ENCODE data around the gene KRTAP10-11.

DNA sequence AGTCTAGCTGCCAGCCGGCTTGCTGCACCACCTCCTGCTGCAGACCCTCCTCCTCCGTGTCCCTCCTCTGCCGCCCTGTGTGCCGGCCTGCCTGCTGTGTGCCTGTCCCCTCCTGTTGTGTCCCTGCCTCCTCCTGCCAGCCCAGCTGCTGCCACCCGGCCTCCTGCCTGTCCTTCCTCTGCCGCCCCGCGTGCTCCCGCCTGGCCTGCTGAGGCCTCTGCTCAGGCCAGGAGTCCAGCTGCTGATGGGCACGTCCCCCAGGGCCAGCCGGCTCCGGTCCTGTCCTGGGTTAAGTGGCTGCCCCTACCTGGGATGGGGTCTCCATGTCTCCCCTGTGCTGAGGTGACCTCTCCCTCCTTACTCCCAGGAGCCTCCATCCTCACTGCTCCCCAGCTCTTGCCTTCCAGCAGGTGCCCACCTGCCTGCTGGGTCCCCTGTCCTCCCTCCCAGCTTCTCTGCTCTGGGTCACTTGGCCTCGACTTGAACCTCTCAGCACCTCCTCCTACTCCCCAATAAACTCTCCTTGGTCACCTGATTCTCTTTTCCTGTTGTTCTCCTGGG, 33.5 kb upstream of the KRTAP10-11 start:
- TF ChIP-seq ZFP36 (IDR thresholded peaks at IDR 0.05; ENCODE audit: borderline replicate concordance, partially characterized antibody) (no peak), KDM1A (IDR thresholded peaks at IDR 0.05; ENCODE audit: low read depth) (no peak), FOSL2 (IDR thresholded peaks at IDR 0.05) (no peak), FOSL2 (CRISPR knock-in tag; IDR thresholded peaks at IDR 0.05) (no peak), RNF2 (IDR thresholded peaks at IDR 0.05; ENCODE audit: borderline replicate concordance, low read depth) (no peak), SMC3 (IDR thresholded peaks at IDR 0.05) (no peak), EP300 (IDR thresholded peaks at IDR 0.05) (no peak), ESRRA (IDR thresholded peaks at IDR 0.05; ENCODE audit: borderline replicate concordance, low read length) (no peak)
- TF ChIP-seq, protein P1, sequence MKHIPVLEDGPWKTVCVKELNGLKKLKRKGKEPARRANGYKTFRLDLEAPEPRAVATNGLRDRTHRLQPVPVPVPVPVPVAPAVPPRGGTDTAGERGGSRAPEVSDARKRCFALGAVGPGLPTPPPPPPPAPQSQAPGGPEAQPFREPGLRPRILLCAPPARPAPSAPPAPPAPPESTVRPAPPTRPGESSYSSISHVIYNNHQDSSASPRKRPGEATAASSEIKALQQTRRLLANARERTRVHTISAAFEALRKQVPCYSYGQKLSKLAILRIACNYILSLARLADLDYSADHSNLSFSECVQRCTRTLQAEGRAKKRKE (CRISPR knock-in tag; IDR thresholded peaks at IDR 0.05; ENCODE audit: low read depth), result no peak
- TF ChIP-seq, protein P2, sequence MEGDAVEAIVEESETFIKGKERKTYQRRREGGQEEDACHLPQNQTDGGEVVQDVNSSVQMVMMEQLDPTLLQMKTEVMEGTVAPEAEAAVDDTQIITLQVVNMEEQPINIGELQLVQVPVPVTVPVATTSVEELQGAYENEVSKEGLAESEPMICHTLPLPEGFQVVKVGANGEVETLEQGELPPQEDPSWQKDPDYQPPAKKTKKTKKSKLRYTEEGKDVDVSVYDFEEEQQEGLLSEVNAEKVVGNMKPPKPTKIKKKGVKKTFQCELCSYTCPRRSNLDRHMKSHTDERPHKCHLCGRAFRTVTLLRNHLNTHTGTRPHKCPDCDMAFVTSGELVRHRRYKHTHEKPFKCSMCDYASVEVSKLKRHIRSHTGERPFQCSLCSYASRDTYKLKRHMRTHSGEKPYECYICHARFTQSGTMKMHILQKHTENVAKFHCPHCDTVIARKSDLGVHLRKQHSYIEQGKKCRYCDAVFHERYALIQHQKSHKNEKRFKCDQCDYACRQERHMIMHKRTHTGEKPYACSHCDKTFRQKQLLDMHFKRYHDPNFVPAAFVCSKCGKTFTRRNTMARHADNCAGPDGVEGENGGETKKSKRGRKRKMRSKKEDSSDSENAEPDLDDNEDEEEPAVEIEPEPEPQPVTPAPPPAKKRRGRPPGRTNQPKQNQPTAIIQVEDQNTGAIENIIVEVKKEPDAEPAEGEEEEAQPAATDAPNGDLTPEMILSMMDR (IDR thresholded peaks at IDR 0.05), result no peak
- TF ChIP-seq, protein P3, sequence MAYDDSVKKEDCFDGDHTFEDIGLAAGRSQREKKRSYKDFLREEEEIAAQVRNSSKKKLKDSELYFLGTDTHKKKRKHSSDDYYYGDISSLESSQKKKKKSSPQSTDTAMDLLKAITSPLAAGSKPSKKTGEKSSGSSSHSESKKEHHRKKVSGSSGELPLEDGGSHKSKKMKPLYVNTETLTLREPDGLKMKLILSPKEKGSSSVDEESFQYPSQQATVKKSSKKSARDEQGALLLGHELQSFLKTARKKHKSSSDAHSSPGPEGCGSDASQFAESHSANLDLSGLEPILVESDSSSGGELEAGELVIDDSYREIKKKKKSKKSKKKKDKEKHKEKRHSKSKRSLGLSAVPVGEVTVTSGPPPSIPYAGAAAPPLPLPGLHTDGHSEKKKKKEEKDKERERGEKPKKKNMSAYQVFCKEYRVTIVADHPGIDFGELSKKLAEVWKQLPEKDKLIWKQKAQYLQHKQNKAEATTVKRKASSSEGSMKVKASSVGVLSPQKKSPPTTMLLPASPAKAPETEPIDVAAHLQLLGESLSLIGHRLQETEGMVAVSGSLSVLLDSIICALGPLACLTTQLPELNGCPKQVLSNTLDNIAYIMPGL (CRISPR knock-in tag; IDR thresholded peaks at IDR 0.05; ENCODE audit: borderline replicate concordance), result no peak
- TF ChIP-seq, protein P4, sequence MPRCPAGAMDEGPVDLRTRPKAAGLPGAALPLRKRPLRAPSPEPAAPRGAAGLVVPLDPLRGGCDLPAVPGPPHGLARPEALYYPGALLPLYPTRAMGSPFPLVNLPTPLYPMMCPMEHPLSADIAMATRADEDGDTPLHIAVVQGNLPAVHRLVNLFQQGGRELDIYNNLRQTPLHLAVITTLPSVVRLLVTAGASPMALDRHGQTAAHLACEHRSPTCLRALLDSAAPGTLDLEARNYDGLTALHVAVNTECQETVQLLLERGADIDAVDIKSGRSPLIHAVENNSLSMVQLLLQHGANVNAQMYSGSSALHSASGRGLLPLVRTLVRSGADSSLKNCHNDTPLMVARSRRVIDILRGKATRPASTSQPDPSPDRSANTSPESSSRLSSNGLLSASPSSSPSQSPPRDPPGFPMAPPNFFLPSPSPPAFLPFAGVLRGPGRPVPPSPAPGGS (IDR thresholded peaks at IDR 0.05), result no peak
- TF ChIP-seq, protein P5, sequence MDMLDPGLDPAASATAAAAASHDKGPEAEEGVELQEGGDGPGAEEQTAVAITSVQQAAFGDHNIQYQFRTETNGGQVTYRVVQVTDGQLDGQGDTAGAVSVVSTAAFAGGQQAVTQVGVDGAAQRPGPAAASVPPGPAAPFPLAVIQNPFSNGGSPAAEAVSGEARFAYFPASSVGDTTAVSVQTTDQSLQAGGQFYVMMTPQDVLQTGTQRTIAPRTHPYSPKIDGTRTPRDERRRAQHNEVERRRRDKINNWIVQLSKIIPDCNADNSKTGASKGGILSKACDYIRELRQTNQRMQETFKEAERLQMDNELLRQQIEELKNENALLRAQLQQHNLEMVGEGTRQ (IDR thresholded peaks at IDR 0.05), result no peak

Measured in A549 (cell line).